Peyer's patch (tissue), 4 donors: Measurements from ENCODE around the gene TMPRSS11E. TPM values are rescaled to one million over a fixed set of nuclear protein-coding genes. Genes with fewer than 3 reads are reported as not detected.

ENCODE experiments used
- DNase-seq, 3 donors: peaks; one replicate each; pipeline ENCODE4 v3.0.0-alpha.2; 2017 to 2019
- H3K27ac ChIP-seq, 4 donors: fragments of 200-600 bp; sonication (generic); one replicate each; pipeline ENCODE4 v1.5.1; 2016 to 2019
- H3K27me3 ChIP-seq, 2 donors: fragments of 200-600 bp; sonication (generic); one replicate each; pipeline ENCODE4 v1.5.1; 2019
- H3K36me3 ChIP-seq, 3 donors: fragments of 200-600 bp; sonication (generic); one replicate each; pipeline ENCODE4 v1.5.1; 2016 to 2019
- H3K4me1 ChIP-seq, 4 donors: fragments of 200-600 bp; sonication (generic); one replicate each; pipeline ENCODE4 v1.5.1; 2016 to 2019
- H3K4me3 ChIP-seq, 4 donors: fragments of 200-600 bp; sonication (generic); 1 replicate in 3 of 4; 2 replicates in 1 of 4; pipeline ENCODE4 v1.5.1; 2016 to 2019; ENCODE audit warnings: mild to moderate bottlenecking in 1 of 4
- H3K9me3 ChIP-seq, 4 donors: fragments of 200-600 bp; sonication (generic); one replicate each; pipeline ENCODE4 v1.5.1; 2016 to 2019; ENCODE audit warnings: mild to moderate bottlenecking in 1 of 4
- POLR2A ChIP-seq, 2 donors: fragments of 450-650 bp; IDR thresholded peaks; one replicate each; pipeline ENCODE4 v1.5.1; 2017; ENCODE audit warnings: antibody characterized with exemption in 2 of 2, mild to moderate bottlenecking in 2 of 2, moderate library complexity in 2 of 2
- total RNA-seq, 4 donors: library from RNA; depleted of rRNA; stranded (reverse); fragments of >200 nt; gene quantifications; one replicate each; pipeline ENCODE4 v1.1.0, GENCODE V29; 2016
- TF ChIP-seq, protein P1 (sequence below), 6 experiments: fragments of 450-650 bp in 4 of 6; fragments of 200-600 bp in 2 of 6; sonication (generic) in 1 of 6; IDR thresholded peaks; one replicate each; pipeline ENCODE4 v1.5.1; 2017 to 2019; ENCODE audit warnings: antibody characterized with exemption in 6 of 6, mild to moderate bottlenecking in 3 of 6, moderate library complexity in 1 of 6

The TMPRSS11E gene
- total RNA-seq, 4 donors from 2014 or later = not detected

DNA sequence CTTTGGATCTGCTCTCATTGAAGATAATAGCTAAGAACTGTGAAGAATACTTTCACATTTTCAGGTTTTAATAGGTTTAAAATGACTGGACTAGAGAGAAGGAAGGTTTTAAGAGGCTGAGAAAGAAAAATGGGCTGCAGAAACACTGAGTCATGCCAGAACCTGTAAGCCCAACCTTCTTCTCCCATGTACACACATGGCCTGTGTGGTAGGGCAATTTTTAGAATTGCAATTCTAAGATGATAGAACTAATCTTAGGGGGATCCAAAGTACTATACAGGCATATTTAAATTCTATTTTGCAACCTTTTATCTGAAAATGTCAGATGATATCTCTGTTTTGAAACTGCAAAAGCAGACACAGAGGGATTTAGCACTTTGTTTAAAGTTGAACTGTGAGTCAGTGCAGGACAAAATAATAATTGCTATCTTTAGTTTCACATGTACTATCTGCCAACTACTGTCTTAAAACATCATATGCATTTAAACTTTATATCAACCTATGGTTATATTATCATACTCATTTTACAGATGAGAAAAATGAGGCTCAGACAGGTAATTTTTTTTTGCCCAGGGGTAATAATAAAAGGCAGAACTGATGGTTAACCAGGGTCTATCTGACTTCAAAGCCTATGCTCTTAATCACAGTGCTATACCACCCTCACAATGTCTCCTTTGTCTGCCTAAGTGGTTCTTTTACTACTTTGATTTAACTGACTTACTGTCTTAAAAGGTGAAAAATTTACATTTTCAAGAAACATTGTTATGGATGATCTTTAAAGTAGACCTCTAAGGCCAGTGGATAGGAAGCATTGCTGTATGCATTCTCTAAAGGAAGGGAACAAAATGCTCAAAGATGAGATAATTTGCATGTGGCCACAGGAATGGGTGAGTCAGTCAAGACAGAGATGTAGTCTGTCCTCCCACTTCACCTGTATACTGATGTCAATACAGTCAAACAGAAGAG, 4.3 kb downstream of the TMPRSS11E start:
- no peak overlapping the region for H3K4me3 ChIP-seq
- TF ChIP-seq, protein P1, sequence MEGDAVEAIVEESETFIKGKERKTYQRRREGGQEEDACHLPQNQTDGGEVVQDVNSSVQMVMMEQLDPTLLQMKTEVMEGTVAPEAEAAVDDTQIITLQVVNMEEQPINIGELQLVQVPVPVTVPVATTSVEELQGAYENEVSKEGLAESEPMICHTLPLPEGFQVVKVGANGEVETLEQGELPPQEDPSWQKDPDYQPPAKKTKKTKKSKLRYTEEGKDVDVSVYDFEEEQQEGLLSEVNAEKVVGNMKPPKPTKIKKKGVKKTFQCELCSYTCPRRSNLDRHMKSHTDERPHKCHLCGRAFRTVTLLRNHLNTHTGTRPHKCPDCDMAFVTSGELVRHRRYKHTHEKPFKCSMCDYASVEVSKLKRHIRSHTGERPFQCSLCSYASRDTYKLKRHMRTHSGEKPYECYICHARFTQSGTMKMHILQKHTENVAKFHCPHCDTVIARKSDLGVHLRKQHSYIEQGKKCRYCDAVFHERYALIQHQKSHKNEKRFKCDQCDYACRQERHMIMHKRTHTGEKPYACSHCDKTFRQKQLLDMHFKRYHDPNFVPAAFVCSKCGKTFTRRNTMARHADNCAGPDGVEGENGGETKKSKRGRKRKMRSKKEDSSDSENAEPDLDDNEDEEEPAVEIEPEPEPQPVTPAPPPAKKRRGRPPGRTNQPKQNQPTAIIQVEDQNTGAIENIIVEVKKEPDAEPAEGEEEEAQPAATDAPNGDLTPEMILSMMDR (IDR thresholded peaks at IDR 0.05) = no peak
- no peak for TF ChIP-seq POLR2A (IDR thresholded peaks at IDR 0.05)
- DNase-seq = no peak
- H3K27ac ChIP-seq = no peak overlapping the region
- no peaks in the 10 kb centered on the region for H3K9me3 ChIP-seq
- no peaks in the 10 kb centered on the region for H3K4me1 ChIP-seq
- no peaks in the 10 kb centered on the region for H3K27me3 ChIP-seq
- no peaks in the 10 kb centered on the region for H3K36me3 ChIP-seq

DNA sequence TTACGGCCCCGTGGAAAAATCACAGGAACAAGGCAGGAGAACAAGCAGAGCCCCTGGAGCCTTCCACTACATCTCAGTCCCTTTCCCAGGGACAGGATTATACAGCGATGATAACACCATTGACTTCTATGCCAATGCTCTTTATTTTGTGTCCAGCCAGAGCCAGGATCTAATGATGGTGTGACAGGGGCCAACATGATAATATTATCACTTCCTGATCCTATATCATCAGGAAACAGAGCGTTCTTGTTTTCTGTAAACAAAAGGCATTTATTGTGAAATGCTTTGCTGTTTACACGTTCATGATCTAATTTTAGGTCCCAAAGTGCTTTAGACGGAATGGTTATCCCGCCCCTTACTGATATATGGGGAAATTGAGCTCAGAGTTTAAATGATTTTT, 12.8 kb downstream of the TMPRSS11E start:
- TF ChIP-seq, protein P1 (IDR thresholded peaks at IDR 0.05) = no peak
- TF ChIP-seq POLR2A (IDR thresholded peaks at IDR 0.05) = no peak
- H3K4me1 ChIP-seq = no peaks in the 10 kb centered on the region
- H3K9me3 ChIP-seq = no peaks in the 10 kb centered on the region
- no peak for DNase-seq
- no peak overlapping the region for H3K27ac ChIP-seq
- H3K4me3 ChIP-seq = no peak overlapping the region
- no peaks in the 10 kb centered on the region for H3K36me3 ChIP-seq
- H3K27me3 ChIP-seq = no peaks in the 10 kb centered on the region

DNA sequence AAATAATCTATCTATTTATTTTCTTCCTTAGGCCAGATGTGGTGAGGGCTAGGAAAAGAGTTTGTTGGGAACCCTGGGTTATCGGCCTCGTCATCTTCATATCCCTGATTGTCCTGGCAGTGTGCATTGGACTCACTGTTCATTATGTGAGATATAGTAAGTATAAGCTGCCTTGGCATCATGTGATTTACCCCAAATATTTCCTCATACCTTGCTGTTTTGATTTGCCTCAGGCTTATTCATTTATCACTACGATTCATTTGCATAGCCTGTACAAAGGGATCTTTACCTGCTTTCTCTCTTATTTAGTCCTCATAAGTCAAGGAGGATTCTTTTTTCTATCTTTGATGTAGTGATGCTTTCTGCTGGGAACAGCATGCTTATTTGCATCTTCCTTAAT, 14.5 kb downstream of the TMPRSS11E start:
- Histone ChIP-seq H3K4me3 (no peak overlapping the region), H3K36me3 (no peaks in the 10 kb centered on the region), H3K9me3 (no peaks in the 10 kb centered on the region), H3K27ac (no peak overlapping the region), H3K4me1 (no peaks in the 10 kb centered on the region), H3K27me3 (no peaks in the 10 kb centered on the region)
- no peak for DNase-seq
- no peak for TF ChIP-seq POLR2A (IDR thresholded peaks at IDR 0.05)
- TF ChIP-seq, protein P1 (IDR thresholded peaks at IDR 0.05) = no peak

DNA sequence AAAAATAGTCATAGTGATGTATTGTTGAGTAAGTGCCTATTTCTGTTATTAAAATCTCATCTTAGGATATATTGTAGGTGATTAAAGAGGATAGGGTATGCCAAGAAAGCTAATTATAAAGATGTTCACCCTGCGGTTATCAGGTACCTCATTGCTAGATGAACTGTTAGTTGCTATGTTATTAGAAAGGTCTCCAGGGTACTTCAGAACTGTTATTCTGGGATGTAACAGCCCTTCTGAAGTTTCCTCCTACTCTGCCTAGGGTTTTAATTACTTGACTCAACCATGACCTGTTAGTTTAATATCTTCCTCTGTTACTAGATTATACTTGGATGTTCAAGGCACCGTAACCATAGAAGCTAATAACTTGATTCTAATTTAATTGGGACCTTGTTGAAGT, 15.4 kb downstream of the TMPRSS11E start:
- TF ChIP-seq, protein P1 (IDR thresholded peaks at IDR 0.05) = no peak
- no peak for TF ChIP-seq POLR2A (IDR thresholded peaks at IDR 0.05)
- Histone ChIP-seq H3K27ac (no peak overlapping the region), H3K4me3 (no peak overlapping the region), H3K36me3 (no peaks in the 10 kb centered on the region), H3K9me3 (no peaks in the 10 kb centered on the region), H3K27me3 (no peaks in the 10 kb centered on the region), H3K4me1 (no peaks in the 10 kb centered on the region)
- DNase-seq = no peak

DNA sequence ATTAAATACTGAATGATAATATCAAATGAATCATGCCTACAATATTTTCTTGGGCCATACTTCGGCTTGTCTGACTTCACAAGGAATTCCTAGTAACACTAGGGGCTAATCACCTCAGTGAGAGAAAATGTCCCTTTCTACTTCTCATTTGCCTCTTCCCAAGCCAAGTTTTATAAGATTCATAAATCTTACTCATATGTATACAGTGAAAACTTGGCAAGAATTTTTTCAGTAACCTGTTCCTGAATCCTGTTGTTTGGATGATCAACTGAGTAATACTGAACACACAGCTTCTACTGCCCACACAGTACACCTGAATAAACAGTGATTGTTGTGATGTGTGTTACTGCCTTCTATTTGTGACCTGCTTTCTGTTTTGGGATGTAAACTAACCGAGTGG, 16.5 kb downstream of the TMPRSS11E start:
- Histone ChIP-seq H3K27ac (no peak overlapping the region), H3K27me3 (no peaks in the 10 kb centered on the region), H3K9me3 (no peaks in the 10 kb centered on the region), H3K4me1 (no peaks in the 10 kb centered on the region), H3K36me3 (no peaks in the 10 kb centered on the region), H3K4me3 (no peak overlapping the region)
- TF ChIP-seq, protein P1 (IDR thresholded peaks at IDR 0.05) = no peak
- no peak for TF ChIP-seq POLR2A (IDR thresholded peaks at IDR 0.05)
- DNase-seq = no peak
